K562 (cell line): Measurements from ENCODE around the gene SLC1A1. TPM values are rescaled to one million over a fixed set of nuclear protein-coding genes. Genes with fewer than 3 reads are reported as not detected.

Experiments
- ATAC-seq: fragments of 200-7000 bp; cut with Tn5 transposase; 3 replicates; pipeline ENCODE4 v1.9.1; 2020; ENCODE audit warnings: moderate library complexity
- BruUV-seq: library from RNA; stranded (reverse); fragments of 400-500 nt; replicated peaks from 2 replicates; lab custom pipeline; 2021; lab: Mats Ljungman, UMichigan
- CTCF ChIA-PET: fragments of 300-600 bp; formaldehyde crosslinking; extraction: SDS; loops from one replicate; lab custom pipeline; 2021; ENCODE audit warnings: low intra/inter-chr PET ratio; lab: Yijun Ruan, JAX
- POLR2A ChIA-PET: fragments of 300-600, 350-650 bp; sonication (Branson Sonifier 250); formaldehyde crosslinking; extraction: SDS; loops from one replicate; lab custom pipeline; 2021; ENCODE audit warnings: antibody characterized with exemption, inconsistent platforms; lab: Yijun Ruan, JAX
- DNase-seq, 4 experiments: peaks; one replicate each; pipeline versions ENCODE4 v3.0.0 to v3.0.0-alpha.2; 2011 to 2018; ENCODE audit warnings: low spot score in 3 of 4, mixed read lengths in 3 of 4; ENCODE audit errors: extremely low read depth in 1 of 4
- FAIRE-seq: peaks from 2 replicates; lab custom pipeline; 2011; peaks lifted over from hg19 to GRCh38; lab: Jason Lieb, UNC
- H2AFZ ChIP-seq: 2 replicates; pipeline ENCODE4 v1.6.0; 2011; ENCODE audit warnings: low read depth, low read length, control low read depth, inconsistent platforms
- H3K27ac ChIP-seq: fragments of 200-600 bp; 3 replicates; pipeline ENCODE4 v1.8.0; 2011; ENCODE audit warnings: low read depth, mild to moderate bottlenecking, control low read depth, inconsistent platforms, low read length, moderate library complexity, mixed read lengths; ENCODE audit errors: extremely low read depth
- H3K27me3 ChIP-seq, 2 experiments: fragments of 300-600 bp in 1 of 2; 2 replicates in 1 of 2; 3 replicates in 1 of 2; pipeline versions ENCODE4 v1.6.0 to v1.8.0; 2011; ENCODE audit warnings: inconsistent platforms in 2 of 2, low read length in 2 of 2, mild to moderate bottlenecking in 1 of 2, mixed read lengths in 1 of 2, moderate library complexity in 1 of 2; ENCODE audit not compliant: control insufficient read depth in 2 of 2, insufficient read depth in 2 of 2
- H3K36me3 ChIP-seq: fragments of 300-600 bp; 3 replicates; pipeline ENCODE4 v1.8.0; 2011; ENCODE audit warnings: mild to moderate bottlenecking, low read length, inconsistent platforms; ENCODE audit not compliant: control insufficient read depth, insufficient read depth
- H3K4me1 ChIP-seq, 2 experiments: fragments of 200-600 bp in 1 of 2; replicated peaks in 1 of 2; 2 replicates in 1 of 2; 3 replicates in 1 of 2; pipeline versions ENCODE4 v1.5.1 to v1.8.0; 2011; ENCODE audit warnings: inconsistent platforms in 2 of 2, low read length in 2 of 2, mild to moderate bottlenecking in 1 of 2, mixed read lengths in 1 of 2, moderate library complexity in 1 of 2; ENCODE audit not compliant: control insufficient read depth in 2 of 2, insufficient read depth in 2 of 2
- H3K4me2 ChIP-seq: 2 replicates; pipeline ENCODE4 v1.6.1; 2011; ENCODE audit warnings: low read length, control low read depth, inconsistent platforms, mixed read lengths; ENCODE audit not compliant: insufficient read depth
- H3K4me3 ChIP-seq: fragments of 200-600 bp; sonication (generic), shearing (Covaris generic); 2 replicates; pipeline ENCODE4 v1.5.1; 2016; ENCODE audit warnings: control low read depth, inconsistent platforms
- H3K79me2 ChIP-seq: fragments of 200-600 bp; 3 replicates; pipeline ENCODE4 v1.8.0; 2011; ENCODE audit warnings: low read length, inconsistent platforms; ENCODE audit not compliant: control insufficient read depth, insufficient read depth
- H3K9ac ChIP-seq, 2 experiments: 2 replicates each; pipeline versions ENCODE4 v1.6.0 to v1.6.1; 2011; ENCODE audit warnings: low read depth in 2 of 2, low read length in 2 of 2, control low read depth in 1 of 2, inconsistent platforms in 1 of 2, mild to moderate bottlenecking in 1 of 2, mixed read lengths in 1 of 2; ENCODE audit not compliant: insufficient read depth in 1 of 2
- H3K9me1 ChIP-seq: one replicate; pipeline ENCODE4 v1.6.0; 2011; ENCODE audit warnings: inconsistent platforms, mild to moderate bottlenecking, low read length, moderate library complexity; ENCODE audit not compliant: control insufficient read depth, insufficient read depth
- H3K9me3 ChIP-seq: replicated peaks from 2 replicates; pipeline ENCODE4 v1.5.1; 2011; ENCODE audit warnings: low read depth, low read length, inconsistent platforms; ENCODE audit not compliant: control insufficient read depth, insufficient read depth
- H4K20me1 ChIP-seq: replicated peaks from 2 replicates; pipeline ENCODE4 v1.6.1; 2011; ENCODE audit warnings: low read length, inconsistent platforms, mixed read lengths; ENCODE audit not compliant: control insufficient read depth, insufficient read depth
- BRD4 ChIP-seq: fragments of 200-600 bp; sonication (generic); IDR thresholded peaks from 2 replicates; pipeline ENCODE4 v1.6.1; 2017; ENCODE audit warnings: inconsistent platforms
- HCFC1 ChIP-seq: IDR thresholded peaks from 2 replicates; pipeline ENCODE4 v1.6.1; 2012; ENCODE audit warnings: low read depth, low read length, improper control_type of control experiment
- RNF2 ChIP-seq: sonication (generic); IDR thresholded peaks from 2 replicates; pipeline ENCODE4 v1.6.1; 2016
- SREBF1 ChIP-seq: fragments of 150-350 bp; IDR thresholded peaks from 2 replicates; pipeline ENCODE4 v1.6.1; 2014; ENCODE audit warnings: antibody characterized with exemption, low read depth, low read length, borderline replicate concordance
- THRAP3 ChIP-seq: fragments of 450-650 bp; IDR thresholded peaks from 2 replicates; pipeline ENCODE4 v1.6.1; 2016; ENCODE audit warnings: mild to moderate bottlenecking, inconsistent platforms, borderline replicate concordance
- WGBS: fragments of 100-300 bp; shearing (Covaris generic); methylation state at CpG from one replicate; pipeline ENCODE4 v1.1.6; 2016; ENCODE audit warnings: low coverage, mixed read lengths; ENCODE audit not compliant: insufficient coverage; ENCODE audit errors: missing lambda C conversion rate; 5-methylcytosine and 5-hydroxymethylcytosine counted together
- in situ Hi-C: fragments of 300-500 bp; cut with MboI; formaldehyde crosslinking; loops from 4 replicates; pipeline ENCODE4 v1.15.0; 2018; ENCODE audit warnings: inconsistent platforms, mixed read lengths
- intact Hi-C: fragments of 100-400 bp; cut with micrococcal nuclease; formaldehyde crosslinking; loops from 2 replicates; pipeline ENCODE4 v1.14.2; 2022
- polyA plus RNA-seq, 8 experiments: library from polyadenylated mRNA; depleted of rRNA in 4 of 8; stranded (reverse) in 5 of 8; unstranded in 3 of 8; fragments of >200 nt; fragmentation: Nextera tagmentation in 2 of 8; fragmentation: Illumina TruSeq in 1 of 8; extraction: Ambion mirVana in 2 of 8; extraction: Trizol in 1 of 8; gene quantifications; 2 replicates each; pipeline versions ENCODE4 v1.2.1 to v1.2.3, GENCODE V29; 2011 to 2014; ENCODE audit warnings: inconsistent platforms in 1 of 8, missing spikeins in 1 of 8
- total RNA-seq, 7 experiments: library from RNA; depleted of rRNA in 6 of 7; stranded (reverse); fragments of >200 nt in 6 of 7; fragmentation: Illumina TruSeq in 2 of 7; extraction: Trizol in 2 of 7; gene quantifications; 2 replicates each; pipeline versions ENCODE4 v1.2.1 to v1.2.3, GENCODE V29; 2011 to 2021; ENCODE audit warnings: low replicate concordance in 1 of 7
- TF ChIP-seq, protein P1 (sequence below): IDR thresholded peaks from 3 replicates; pipeline ENCODE4 v1.6.1; 2011; ENCODE audit warnings: borderline replicate concordance, mild to moderate bottlenecking; ENCODE audit not compliant: insufficient read length, insufficient read depth
- TF ChIP-seq, protein P2 (sequence below): sonication (generic); formaldehyde crosslinking; IDR thresholded peaks from 2 replicates; pipeline ENCODE4 v1.8.1; 2023; ENCODE audit warnings: mild to moderate bottlenecking, missing genetic modification reagents
- TF ChIP-seq, protein P3 (sequence below), 2 experiments: fragments of 450-650 bp; IDR thresholded peaks; 2 replicates each; pipeline ENCODE4 v1.6.1; 2016; ENCODE audit warnings: mild to moderate bottlenecking in 2 of 2, borderline replicate concordance in 1 of 2, low read depth in 1 of 2, moderate library complexity in 1 of 2
- TF ChIP-seq, protein P4 (sequence below): fragments of 250-450 bp; sonication (Bioruptor Pico); IDR thresholded peaks from 2 replicates; pipeline ENCODE4 v1.8.0; 2021; ENCODE audit warnings: moderate library complexity, mild to moderate bottlenecking, inconsistent platforms

Gene SLC1A1
- total and polyA plus RNA-seq, 9 of the 15 experiments (the other 6 are each of a cell fraction or from before 2014, with no cell fraction given), result 0.11 to 0.16 TPM; not detected in 7

DNA sequence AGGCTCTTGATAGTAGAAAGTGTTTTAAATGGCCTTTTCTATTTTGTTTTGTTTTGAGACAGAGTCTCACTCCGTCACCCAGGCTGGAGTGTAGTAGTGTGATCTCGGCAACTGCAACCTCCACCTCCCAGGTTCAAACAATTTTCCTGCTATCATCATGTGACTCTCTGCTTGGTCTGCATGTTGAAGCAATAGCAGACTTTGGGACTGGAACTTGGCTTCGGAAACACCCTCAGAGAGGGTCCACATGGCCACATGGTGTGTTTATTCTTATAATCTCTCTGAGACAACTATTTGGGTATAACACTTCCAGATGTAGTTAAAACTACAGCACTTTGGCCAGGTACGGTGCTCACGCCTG lies 10.9 kb downstream of the SLC1A1 start:
- in situ Hi-C loops, result no loop called here
- no peak for FAIRE-seq
- no TSS peak for BruUV-seq
- Histone ChIP-seq H3K4me2 (no peak overlapping the region), H3K27ac (no peak overlapping the region), H3K27me3 (no peaks in the 10 kb centered on the region), H3K9me1 (no peaks in the 10 kb centered on the region), H3K79me2 (no peaks in the 10 kb centered on the region)
- 17% methylated on average over 3 of the region's 5 CpGs for WGBS
- POLR2A ChIA-PET, result no interaction called here
- TF ChIP-seq, protein P1, sequence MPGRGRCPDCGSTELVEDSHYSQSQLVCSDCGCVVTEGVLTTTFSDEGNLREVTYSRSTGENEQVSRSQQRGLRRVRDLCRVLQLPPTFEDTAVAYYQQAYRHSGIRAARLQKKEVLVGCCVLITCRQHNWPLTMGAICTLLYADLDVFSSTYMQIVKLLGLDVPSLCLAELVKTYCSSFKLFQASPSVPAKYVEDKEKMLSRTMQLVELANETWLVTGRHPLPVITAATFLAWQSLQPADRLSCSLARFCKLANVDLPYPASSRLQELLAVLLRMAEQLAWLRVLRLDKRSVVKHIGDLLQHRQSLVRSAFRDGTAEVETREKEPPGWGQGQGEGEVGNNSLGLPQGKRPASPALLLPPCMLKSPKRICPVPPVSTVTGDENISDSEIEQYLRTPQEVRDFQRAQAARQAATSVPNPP, result no peak
- TF ChIP-seq BRD4 (no peak), RNF2 (no peak), SREBF1 (no peak), THRAP3 (no peak), HCFC1 (no peak)
- TF ChIP-seq, protein P2, sequence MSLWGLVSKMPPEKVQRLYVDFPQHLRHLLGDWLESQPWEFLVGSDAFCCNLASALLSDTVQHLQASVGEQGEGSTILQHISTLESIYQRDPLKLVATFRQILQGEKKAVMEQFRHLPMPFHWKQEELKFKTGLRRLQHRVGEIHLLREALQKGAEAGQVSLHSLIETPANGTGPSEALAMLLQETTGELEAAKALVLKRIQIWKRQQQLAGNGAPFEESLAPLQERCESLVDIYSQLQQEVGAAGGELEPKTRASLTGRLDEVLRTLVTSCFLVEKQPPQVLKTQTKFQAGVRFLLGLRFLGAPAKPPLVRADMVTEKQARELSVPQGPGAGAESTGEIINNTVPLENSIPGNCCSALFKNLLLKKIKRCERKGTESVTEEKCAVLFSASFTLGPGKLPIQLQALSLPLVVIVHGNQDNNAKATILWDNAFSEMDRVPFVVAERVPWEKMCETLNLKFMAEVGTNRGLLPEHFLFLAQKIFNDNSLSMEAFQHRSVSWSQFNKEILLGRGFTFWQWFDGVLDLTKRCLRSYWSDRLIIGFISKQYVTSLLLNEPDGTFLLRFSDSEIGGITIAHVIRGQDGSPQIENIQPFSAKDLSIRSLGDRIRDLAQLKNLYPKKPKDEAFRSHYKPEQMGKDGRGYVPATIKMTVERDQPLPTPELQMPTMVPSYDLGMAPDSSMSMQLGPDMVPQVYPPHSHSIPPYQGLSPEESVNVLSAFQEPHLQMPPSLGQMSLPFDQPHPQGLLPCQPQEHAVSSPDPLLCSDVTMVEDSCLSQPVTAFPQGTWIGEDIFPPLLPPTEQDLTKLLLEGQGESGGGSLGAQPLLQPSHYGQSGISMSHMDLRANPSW (CRISPR knock-in tag), result no peak
- TF ChIP-seq, protein P3, sequence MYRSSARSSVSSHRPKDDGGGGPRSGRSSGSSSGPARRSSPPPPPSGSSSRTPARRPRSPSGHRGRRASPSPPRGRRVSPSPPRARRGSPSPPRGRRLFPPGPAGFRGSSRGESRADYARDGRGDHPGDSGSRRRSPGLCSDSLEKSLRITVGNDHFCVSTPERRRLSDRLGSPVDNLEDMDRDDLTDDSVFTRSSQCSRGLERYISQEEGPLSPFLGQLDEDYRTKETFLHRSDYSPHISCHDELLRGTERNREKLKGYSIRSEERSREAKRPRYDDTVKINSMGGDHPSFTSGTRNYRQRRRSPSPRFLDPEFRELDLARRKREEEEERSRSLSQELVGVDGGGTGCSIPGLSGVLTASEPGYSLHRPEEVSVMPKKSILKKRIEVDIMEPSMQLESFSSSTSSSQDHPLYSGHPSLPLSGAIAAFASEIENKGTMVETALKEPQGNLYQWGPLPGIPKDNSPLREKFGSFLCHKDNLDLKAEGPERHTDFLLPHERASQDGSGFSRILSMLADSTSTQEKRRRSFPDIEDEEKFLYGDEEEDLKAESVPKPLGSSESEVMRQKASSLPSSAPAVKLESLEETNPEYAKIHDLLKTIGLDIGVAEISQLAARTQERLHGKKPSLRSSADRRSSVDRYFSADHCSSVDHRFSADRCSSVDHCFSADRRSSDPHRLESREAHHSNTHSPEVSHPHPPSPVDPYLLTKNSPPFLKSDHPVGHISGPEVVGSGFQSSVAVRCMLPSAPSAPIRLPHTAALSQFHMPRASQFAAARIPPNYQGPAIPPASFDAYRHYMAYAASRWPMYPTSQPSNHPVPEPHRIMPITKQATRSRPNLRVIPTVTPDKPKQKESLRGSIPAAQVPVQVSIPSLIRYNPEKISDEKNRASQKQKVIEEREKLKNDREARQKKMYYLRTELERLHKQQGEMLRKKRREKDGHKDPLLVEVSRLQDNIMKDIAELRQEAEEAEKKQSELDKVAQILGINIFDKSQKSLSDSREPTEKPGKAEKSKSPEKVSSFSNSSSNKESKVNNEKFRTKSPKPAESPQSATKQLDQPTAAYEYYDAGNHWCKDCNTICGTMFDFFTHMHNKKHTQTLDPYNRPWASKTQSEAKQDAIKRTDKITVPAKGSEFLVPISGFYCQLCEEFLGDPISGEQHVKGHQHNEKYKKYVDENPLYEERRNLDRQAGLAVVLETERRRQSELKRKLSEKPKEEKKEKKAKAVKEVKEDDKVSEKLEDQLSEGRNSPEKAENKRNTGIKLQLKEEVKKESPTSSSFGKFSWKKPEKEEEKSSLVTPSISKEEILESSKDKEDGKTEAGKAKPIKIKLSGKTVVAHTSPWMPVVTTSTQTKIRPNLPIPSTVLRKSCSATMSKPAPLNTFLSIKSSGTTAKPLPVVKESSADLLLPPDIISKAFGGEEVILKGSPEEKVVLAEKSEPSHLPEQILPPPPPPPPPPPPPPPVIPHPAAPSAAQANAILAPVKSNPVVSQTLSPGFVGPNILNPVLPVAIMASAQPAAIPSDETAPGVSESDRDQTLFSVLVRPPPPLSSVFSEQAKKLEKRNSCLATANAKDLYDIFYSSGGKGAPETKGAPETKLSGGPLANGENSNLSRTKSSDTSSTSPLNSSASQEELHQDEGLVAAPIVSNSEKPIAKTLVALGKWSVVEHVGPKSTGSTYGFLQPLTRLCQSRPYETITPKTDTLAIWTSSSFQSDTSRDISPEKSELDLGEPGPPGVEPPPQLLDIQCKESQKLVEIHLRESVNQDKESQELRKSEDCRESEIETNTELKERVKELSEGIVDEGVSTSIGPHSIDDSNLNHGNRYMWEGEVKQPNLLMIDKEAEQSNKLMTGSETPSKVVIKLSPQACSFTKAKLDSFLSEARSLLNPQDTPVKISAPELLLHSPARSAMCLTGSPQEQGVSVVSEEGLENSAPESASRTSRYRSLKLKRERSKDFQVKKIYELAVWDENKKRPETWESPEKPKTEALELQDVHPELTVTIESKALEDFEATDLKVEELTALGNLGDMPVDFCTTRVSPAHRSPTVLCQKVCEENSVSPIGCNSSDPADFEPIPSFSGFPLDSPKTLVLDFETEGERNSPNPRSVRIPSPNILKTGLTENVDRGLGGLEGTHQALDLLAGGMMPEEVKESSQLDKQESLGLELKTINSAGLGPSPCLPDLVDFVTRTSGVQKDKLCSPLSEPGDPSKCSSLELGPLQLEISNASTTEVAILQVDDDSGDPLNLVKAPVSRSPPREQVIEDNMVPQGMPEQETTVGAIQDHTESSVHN (IDR thresholded peaks at IDR 0.05; ENCODE audit: borderline replicate concordance in 1 of 2, low read depth in 1 of 2), result no peak
- TF ChIP-seq, protein P4, sequence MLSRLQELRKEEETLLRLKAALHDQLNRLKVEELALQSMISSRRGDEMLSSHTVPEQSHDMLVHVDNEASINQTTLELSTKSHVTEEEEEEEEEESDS (CRISPR knock-in tag), result no peak
- TF ChIP-seq, all 486 proteins: peak for 0
- H3K9ac ChIP-seq, result no peak overlapping the region
- no peaks in the 10 kb centered on the region for H3K9me3 ChIP-seq
- no peaks in the 10 kb centered on the region for H4K20me1 ChIP-seq
- ATAC-seq (no peak), DNase-seq (no peak)
- no peaks in the 10 kb centered on the region for H3K36me3 ChIP-seq
- no peaks in the 10 kb centered on the region for H3K4me1 ChIP-seq
- intact Hi-C loops, result no loop called here
- H3K4me3 ChIP-seq, result no peak overlapping the region
- H2AFZ ChIP-seq, result no peak overlapping the region
- CTCF ChIA-PET, result no interaction called here
